Measurements from ENCODE around the gene MED27. TPM values are rescaled to one million over a fixed set of nuclear protein-coding genes. Genes with fewer than 3 reads are reported as not detected.

MED27 gene
- total RNA-seq, 1 donor, result 19.0 TPM

- DNase-seq (ENCODE audit: low read depth), result no peak
- no peak overlapping the region for H3K4me3 ChIP-seq (ENCODE audit: low read depth, low read length)
- TF ChIP-seq, protein P1, sequence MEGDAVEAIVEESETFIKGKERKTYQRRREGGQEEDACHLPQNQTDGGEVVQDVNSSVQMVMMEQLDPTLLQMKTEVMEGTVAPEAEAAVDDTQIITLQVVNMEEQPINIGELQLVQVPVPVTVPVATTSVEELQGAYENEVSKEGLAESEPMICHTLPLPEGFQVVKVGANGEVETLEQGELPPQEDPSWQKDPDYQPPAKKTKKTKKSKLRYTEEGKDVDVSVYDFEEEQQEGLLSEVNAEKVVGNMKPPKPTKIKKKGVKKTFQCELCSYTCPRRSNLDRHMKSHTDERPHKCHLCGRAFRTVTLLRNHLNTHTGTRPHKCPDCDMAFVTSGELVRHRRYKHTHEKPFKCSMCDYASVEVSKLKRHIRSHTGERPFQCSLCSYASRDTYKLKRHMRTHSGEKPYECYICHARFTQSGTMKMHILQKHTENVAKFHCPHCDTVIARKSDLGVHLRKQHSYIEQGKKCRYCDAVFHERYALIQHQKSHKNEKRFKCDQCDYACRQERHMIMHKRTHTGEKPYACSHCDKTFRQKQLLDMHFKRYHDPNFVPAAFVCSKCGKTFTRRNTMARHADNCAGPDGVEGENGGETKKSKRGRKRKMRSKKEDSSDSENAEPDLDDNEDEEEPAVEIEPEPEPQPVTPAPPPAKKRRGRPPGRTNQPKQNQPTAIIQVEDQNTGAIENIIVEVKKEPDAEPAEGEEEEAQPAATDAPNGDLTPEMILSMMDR (IDR thresholded peaks at IDR 0.05; ENCODE audit: insufficient read depth, low read depth, low read length), result no peak
Observed at GRCh38 chr9:131917009-131917408, 162.7 kb downstream of the MED27 start.

GRCh38 chr9:131915181-131915580 is 164.5 kb downstream of the MED27 start:
- TF ChIP-seq, protein P1 (IDR thresholded peaks at IDR 0.05; ENCODE audit: insufficient read depth, low read depth, low read length), result no peak
- no peak for DNase-seq (ENCODE audit: low read depth)

DNA sequence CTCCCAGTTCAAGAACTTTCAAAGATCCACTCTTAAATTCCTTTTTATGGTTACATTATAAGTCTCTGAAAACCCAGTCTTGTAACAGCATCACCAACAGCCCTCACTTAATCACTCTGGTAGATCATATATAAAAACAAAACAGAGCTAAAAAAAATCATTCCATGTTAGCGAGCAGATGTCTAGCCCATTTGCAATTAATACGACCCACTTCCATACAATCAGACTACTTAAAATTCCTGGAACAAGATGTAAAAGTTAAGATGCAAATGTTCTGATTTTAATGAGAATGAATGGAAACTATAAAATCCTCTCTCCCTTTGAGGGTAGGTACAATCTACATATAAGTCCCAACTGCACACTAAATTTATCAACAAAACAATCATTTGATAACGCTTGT is 167.0 kb downstream of the MED27 start:
- no peak for DNase-seq (ENCODE audit: low read depth)
- TF ChIP-seq, protein P1 (IDR thresholded peaks at IDR 0.05; ENCODE audit: insufficient read depth, low read depth, low read length), result no peak
- H3K4me3 ChIP-seq (ENCODE audit: low read depth, low read length), result no peak overlapping the region

More at GRCh38 chr9:131915181-131915580, 164.5 kb downstream of the MED27 start:
- no peak overlapping the region for H3K4me3 ChIP-seq (ENCODE audit: low read depth, low read length)

DNA sequence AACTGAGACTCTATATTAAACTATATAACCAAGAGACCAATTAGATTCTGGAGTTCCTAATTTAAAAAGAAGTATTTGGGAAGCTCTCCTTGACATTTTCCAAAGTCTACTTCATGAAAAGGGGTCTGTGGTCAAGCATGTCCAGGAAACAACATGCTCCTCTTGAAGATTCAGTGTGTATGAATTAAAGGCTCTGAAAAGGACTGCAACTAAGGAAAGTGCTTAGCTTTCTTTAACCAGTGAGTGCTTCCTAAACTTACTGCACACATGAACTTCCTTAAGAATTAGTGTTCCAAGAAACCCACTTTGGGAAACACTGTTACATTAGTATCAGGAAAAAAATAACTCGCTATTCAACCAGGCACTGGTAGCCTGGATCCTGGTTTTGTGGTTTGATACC is 167.6 kb downstream of the MED27 start:
- TF ChIP-seq, protein P1 (IDR thresholded peaks at IDR 0.05; ENCODE audit: insufficient read depth, low read depth, low read length), result no peak
- no peak for DNase-seq (ENCODE audit: low read depth)
- H3K4me3 ChIP-seq (ENCODE audit: low read depth, low read length), result no peak overlapping the region

GRCh38 chr9:131910572-131910971 is 169.1 kb downstream of the MED27 start:
- no peak for DNase-seq (ENCODE audit: low read depth)
- H3K4me3 ChIP-seq (ENCODE audit: low read depth, low read length), result no peak overlapping the region
- TF ChIP-seq, protein P1 (IDR thresholded peaks at IDR 0.05; ENCODE audit: insufficient read depth, low read depth, low read length), result no peak

DNA sequence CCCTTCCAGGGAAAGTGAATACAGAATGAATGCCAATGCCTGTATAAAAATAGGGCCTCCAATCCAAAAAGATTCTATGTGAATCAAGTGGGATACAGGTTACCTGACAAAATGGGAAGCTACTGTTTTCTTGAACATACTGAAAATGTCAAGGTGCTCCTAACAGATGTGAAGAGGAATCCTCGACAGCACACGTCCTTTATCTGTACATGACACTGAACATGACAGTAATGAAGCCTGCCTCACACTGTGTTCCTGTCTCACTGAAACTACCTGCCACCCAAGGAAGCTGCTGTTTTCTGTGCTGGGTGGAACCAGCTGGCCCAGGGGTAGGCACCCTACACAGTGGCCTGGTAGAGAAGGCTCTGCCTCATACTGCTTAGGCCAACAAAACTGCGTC is 174.5 kb downstream of the MED27 start:
- H3K4me3 ChIP-seq (ENCODE audit: low read depth, low read length), result no peak overlapping the region
- TF ChIP-seq, protein P1 (IDR thresholded peaks at IDR 0.05; ENCODE audit: insufficient read depth, low read depth, low read length), result no peak
- DNase-seq (ENCODE audit: low read depth), result no peak
